Raji (cell line): ENCODE measurements around the gene PSMF1.

Experiments used
- POLR2A ChIP-seq: IDR thresholded peaks from 2 replicates; pipeline ENCODE4 v1.6.1; 2011; ENCODE audit warnings: low read depth, low read length, control low read depth; ENCODE audit not compliant: insufficient read depth

PSMF1 gene

GRCh38 chr20:1118336-1119127 is at the start of gene PSMF1:
TSS of gene PSMF1 (plus strand) at chr20:1118602. CDS start at chr20:1118774, 172 bp downstream.
- peak; percentile 97 for TF ChIP-seq POLR2A

DNA sequence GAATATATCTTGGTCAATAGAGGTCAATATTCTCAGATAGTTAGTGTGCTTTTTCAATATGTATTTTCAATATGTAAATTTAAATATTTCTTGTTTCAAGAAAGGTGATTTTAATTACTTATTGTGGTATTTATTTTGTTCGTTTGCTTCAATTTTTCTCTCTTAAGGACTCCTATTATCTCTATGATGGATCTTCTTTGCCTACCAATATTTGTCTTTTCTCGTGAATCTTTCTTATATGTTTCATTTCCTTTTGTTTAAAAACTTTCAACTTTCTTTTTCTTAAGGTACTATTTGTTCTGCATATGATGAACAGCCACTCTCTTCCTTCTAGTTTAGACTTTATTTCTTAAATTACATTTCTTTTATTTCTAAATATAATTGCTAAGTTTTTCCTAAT is 46.1 kb upstream of the PSMF1 start:
- TF ChIP-seq POLR2A, result no peak

DNA sequence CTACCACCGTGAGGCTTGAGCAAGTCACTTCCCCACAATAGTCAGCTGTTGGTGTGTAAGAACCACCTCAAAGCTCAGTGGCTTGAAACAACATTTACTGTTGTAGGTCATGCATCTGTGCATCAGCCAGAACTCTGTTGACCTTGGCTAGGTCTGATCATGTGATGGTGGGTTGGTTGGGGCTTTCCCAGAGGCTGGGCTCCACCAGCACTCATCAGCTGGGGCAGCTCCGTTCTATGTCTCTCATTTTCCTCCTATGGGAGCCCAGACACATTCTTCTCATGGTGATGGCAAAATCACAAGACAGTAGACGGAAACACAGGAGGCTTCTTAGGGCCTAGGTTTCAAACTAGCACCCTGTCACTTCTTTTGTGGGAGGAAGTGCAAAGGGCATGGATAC is 42.8 kb upstream of the PSMF1 start:
- no peak for TF ChIP-seq POLR2A

GRCh38 chr20:1081891-1082290 is 36.5 kb upstream of the PSMF1 start:
- TF ChIP-seq POLR2A, result no peak

- no peak for TF ChIP-seq POLR2A
These were observed 34.8 kb upstream of the PSMF1 start for GRCh38 chr20:1083431-1084080.

GRCh38 chr20:1085492-1086276 is 32.7 kb upstream of the PSMF1 start:
- no peak for TF ChIP-seq POLR2A

DNA sequence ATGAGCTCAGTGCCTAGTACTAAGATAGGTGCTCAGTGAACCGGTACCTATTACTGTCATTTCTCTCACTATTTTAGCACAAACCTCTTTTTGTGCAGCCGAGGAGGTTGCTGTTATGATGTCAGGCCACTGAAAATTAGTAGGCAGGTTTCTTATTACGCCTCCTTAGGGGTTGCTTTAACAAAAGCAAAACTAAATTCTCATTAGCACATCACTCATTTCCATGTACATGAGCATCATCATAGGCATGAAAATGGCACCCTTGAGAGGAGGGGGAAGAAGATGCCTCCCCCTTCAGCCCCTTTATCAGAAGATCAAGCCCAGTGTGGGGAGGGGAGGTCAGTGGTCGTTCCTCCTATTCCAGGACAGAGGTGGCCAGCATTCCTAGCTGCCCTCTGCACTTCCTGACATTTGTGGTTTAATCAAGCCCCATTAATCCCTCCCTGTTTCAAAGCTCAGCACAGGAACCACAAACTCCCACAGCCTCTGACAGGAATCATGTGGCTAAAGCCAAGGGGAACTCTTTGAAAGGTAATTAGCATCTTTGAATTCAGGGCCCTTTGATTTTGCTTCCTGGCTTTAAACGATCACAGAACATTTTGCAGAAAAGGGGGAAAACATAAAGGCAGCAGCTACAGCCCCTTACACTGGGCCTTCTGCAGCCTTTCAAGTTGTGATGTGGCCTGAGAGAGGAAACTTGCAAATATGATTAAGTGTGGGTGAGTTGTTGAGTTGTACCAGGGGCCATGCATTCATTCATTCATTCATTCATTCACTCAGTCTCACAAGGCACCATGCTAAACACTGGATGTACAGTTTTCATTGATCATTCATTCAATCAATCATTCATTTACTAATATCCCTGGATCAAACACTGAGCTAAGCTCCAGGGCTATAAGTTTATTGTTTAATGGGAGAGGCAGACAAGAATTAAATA is 31.9 kb upstream of the PSMF1 start:
- TF ChIP-seq POLR2A, result no peak

DNA sequence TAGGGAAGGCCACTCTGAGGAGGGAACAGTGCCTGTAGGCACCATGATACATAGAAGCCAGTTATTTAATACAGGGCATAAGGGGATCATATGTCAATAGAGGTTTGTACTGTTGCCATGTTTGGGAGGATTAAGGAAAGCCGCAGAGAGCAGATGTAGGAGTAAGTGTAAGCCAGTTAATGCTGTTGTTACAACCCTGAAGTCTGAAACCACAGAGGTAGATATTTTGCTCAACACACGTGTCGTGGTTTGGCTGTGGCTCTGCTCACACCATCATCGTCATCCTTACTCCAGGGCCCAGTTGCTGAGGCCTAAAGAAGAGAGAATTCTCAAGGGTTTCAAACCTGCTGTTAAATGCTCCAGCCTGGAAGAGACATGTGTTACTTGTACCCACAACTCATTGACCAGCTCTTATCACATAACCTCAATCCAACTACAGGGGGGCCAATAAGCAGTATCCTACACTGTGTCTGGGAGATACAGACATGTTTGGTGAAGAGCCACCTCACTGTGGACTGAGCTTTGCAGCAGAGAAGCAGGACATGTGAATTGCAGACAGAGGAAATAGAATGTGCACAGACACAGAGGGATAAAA is 31.0 kb upstream of the PSMF1 start:
- no peak for TF ChIP-seq POLR2A

GRCh38 chr20:1094751-1095150 is 23.7 kb upstream of the PSMF1 start:
- no peak for TF ChIP-seq POLR2A

DNA sequence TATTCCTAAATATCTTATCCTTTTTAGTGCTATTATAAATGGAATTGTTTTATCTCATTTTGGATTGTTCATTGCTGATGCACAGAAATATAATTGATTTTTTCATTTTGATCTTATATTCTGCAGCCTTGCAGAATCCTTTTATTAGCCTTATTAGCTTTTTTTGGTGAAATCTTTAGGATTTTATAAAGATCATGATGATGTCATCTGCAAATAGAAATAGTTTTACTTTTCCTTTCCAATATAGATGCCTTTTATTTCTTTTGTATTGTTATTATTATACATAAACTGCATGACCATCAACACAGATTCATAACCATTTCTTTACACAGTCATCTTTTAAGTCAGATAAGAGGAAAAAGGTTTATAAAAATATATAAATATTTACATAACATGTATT is 16.9 kb upstream of the PSMF1 start:
- TF ChIP-seq POLR2A, result no peak

GRCh38 chr20:1102016-1102415 is 16.4 kb upstream of the PSMF1 start:
- no peak for TF ChIP-seq POLR2A

- no peak for TF ChIP-seq POLR2A
These were observed 14.7 kb upstream of the PSMF1 start for GRCh38 chr20:1103751-1104150.

DNA sequence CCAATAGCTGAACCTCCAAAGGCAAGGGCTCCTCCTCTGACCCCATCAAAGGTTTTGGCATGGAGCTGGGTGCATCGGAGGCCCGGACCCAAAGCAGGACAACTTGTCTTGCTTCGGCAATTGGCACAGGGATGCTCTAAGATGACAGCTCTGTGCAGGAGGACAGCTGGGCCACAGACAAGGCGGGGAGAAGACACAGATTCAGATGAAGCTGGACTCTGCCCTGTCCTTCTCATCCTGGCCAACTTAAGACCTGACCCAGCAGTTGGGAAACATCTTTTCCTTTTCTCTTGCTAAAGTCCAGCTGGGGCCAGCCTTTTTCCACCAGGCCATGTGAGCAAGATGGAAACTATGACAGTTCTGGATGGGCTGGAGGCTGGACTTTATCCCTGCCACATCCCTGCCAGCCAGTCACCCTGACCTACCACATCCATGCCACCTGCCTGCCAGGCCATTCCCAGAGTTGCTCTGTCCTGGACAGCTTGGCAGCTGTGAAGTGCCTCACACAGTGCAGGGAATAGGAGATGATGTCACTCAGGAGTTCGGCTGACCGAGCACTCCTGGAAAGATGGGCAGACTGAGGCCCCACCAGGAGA is 12.7 kb upstream of the PSMF1 start:
- TF ChIP-seq POLR2A, result no peak

DNA sequence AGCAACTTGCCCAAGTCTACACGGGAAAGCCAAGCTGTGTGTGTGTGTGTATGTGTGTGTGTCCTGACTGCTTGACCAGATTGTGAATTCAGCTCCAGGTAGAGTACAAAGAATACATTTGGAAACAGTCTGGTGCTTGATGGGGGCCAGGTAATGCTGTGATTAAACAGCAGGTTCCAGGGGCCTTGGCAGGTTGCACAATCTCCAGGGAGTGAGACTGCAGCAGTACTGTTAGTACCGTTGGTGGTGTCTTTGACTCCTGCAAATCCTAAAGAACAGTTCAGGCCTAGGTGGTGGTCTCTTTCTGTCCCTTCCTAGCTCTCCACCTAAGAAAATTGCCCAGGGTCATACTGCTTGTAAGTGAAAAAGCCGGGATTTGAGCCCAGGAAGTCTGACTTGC is 11.2 kb upstream of the PSMF1 start:
- no peak for TF ChIP-seq POLR2A
